ENCODE results near the gene TFEB.

The TFEB gene

DNA sequence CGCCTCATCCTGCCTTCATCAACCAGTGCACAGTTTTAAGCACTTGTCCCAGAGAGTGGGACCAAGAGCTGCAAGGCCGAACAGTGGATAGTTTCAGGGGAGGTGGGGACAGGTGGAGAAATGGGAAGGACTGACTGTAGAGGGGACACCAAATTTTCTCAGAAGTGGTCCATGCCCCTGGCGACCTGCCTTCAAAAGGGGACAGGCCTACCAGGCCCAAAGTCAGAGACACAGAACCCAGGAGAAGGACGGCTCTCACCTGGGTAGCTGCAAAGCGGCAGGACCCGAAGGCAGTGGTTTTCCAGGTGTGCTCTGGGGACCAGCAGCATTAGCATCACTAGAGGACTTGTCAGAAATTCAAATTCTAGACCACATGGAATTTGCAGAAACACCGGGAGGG, 5.8 kb downstream of the TFEB start:
- TF ChIP-seq, protein P1, sequence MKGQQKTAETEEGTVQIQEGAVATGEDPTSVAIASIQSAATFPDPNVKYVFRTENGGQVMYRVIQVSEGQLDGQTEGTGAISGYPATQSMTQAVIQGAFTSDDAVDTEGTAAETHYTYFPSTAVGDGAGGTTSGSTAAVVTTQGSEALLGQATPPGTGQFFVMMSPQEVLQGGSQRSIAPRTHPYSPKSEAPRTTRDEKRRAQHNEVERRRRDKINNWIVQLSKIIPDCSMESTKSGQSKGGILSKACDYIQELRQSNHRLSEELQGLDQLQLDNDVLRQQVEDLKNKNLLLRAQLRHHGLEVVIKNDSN (IDR thresholded peaks at IDR 0.05) = no peak
- TF ChIP-seq EP300 (IDR thresholded peaks at IDR 0.05; ENCODE audit: borderline replicate concordance) (no peak), FOXM1 (IDR thresholded peaks at IDR 0.05; ENCODE audit: borderline replicate concordance, low read depth) (no peak), ZBTB7A (IDR thresholded peaks at IDR 0.05; ENCODE audit: low read depth) (no peak), RAD21 (IDR thresholded peaks at IDR 0.05; ENCODE audit: low read depth) (no peak), TCF12 (IDR thresholded peaks at IDR 0.05; ENCODE audit: low read depth) (no peak), YY1 (IDR thresholded peaks at IDR 0.05; ENCODE audit: low read depth) (no peak), CEBPB (IDR thresholded peaks at IDR 0.05) (no peak), EGR1 (IDR thresholded peaks at IDR 0.05) (no peak), TAF1 (IDR thresholded peaks at IDR 0.05; ENCODE audit: low read depth) (no peak)
- TF ChIP-seq, protein P2, sequence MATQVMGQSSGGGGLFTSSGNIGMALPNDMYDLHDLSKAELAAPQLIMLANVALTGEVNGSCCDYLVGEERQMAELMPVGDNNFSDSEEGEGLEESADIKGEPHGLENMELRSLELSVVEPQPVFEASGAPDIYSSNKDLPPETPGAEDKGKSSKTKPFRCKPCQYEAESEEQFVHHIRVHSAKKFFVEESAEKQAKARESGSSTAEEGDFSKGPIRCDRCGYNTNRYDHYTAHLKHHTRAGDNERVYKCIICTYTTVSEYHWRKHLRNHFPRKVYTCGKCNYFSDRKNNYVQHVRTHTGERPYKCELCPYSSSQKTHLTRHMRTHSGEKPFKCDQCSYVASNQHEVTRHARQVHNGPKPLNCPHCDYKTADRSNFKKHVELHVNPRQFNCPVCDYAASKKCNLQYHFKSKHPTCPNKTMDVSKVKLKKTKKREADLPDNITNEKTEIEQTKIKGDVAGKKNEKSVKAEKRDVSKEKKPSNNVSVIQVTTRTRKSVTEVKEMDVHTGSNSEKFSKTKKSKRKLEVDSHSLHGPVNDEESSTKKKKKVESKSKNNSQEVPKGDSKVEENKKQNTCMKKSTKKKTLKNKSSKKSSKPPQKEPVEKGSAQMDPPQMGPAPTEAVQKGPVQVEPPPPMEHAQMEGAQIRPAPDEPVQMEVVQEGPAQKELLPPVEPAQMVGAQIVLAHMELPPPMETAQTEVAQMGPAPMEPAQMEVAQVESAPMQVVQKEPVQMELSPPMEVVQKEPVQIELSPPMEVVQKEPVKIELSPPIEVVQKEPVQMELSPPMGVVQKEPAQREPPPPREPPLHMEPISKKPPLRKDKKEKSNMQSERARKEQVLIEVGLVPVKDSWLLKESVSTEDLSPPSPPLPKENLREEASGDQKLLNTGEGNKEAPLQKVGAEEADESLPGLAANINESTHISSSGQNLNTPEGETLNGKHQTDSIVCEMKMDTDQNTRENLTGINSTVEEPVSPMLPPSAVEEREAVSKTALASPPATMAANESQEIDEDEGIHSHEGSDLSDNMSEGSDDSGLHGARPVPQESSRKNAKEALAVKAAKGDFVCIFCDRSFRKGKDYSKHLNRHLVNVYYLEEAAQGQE (IDR thresholded peaks at IDR 0.05; ENCODE audit: low read depth) = no peak
- TF ChIP-seq, protein P3, sequence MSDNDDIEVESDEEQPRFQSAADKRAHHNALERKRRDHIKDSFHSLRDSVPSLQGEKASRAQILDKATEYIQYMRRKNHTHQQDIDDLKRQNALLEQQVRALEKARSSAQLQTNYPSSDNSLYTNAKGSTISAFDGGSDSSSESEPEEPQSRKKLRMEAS (IDR thresholded peaks at IDR 0.05) = no peak

- TF ChIP-seq, protein P1 (IDR thresholded peaks at IDR 0.05) = no peak
- TF ChIP-seq, protein P2 (IDR thresholded peaks at IDR 0.05; ENCODE audit: low read depth) = no peak
- TF ChIP-seq CEBPB (IDR thresholded peaks at IDR 0.05) (no peak), ZBTB7A (IDR thresholded peaks at IDR 0.05; ENCODE audit: low read depth) (no peak), TEAD4 (IDR thresholded peaks at IDR 0.05) (no peak), NFIC (IDR thresholded peaks at IDR 0.05) (no peak), RAD21 (IDR thresholded peaks at IDR 0.05; ENCODE audit: low read depth) (no peak), CREB1 (IDR thresholded peaks at IDR 0.05; ENCODE audit: low read depth) (no peak), FOXM1 (IDR thresholded peaks at IDR 0.05; ENCODE audit: borderline replicate concordance, low read depth) (no peak), TCF12 (IDR thresholded peaks at IDR 0.05; ENCODE audit: low read depth) (no peak), EGR1 (IDR thresholded peaks at IDR 0.05) (no peak), TAF1 (IDR thresholded peaks at IDR 0.05; ENCODE audit: low read depth) (no peak), YY1 (IDR thresholded peaks at IDR 0.05; ENCODE audit: low read depth) (no peak), EP300 (IDR thresholded peaks at IDR 0.05; ENCODE audit: borderline replicate concordance) (no peak)
- TF ChIP-seq, protein P3 (IDR thresholded peaks at IDR 0.05) = no peak
Observed at GRCh38 chr6:41728954-41729353, 6.5 kb downstream of the TFEB start.

DNA sequence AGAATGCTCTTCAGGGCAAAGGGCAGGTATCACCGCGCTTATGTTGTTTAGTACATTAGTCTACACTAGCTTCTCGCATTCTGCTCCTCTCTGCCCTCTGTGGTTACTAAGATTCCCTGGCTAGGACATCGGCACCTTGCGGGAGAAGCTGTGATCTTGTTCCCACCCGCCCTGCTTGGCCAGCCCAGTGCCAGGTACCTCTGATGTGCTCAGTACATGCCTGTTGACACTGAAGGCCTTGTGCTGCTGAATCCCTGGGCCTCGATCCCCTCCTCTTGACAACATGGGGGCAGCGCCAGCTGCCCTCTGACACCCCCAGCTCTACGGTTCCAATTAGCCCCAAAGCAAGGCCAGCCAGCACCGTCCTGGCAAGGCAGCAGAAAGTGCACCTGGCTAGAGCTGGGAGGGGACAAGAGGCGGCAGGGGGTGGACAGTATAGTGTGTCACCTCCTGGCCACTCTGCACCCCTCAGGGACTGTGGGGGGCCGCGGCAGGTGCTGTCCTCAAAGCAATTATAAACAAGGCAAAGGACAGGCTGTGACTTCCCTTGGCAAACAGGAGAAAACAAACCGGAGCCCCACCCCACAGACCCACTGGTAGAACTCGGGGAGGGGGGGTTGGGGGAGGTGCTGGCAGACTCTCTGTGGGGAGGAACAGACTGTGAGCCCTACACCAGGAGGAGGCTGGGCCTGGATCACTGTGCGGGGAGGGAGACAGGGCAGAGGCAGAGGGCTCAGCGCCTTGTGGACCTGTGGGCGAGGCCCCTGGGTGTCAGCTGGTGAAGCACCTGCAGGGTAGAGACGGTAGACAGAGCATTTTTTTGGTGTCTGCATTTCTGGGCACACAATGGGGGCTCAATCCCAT, 7.1 kb downstream of the TFEB start:
- TF ChIP-seq, protein P3 (IDR thresholded peaks at IDR 0.05) = no peak
- TF ChIP-seq ZBTB7A (IDR thresholded peaks at IDR 0.05; ENCODE audit: low read depth) (no peak), EP300 (IDR thresholded peaks at IDR 0.05; ENCODE audit: borderline replicate concordance) (no peak), YY1 (IDR thresholded peaks at IDR 0.05; ENCODE audit: low read depth) (no peak), NFIC (IDR thresholded peaks at IDR 0.05) (no peak), CEBPB (IDR thresholded peaks at IDR 0.05) (no peak), TAF1 (IDR thresholded peaks at IDR 0.05; ENCODE audit: low read depth) (no peak), FOXM1 (IDR thresholded peaks at IDR 0.05; ENCODE audit: borderline replicate concordance, low read depth) (no peak), EGR1 (IDR thresholded peaks at IDR 0.05) (no peak), CREB1 (IDR thresholded peaks at IDR 0.05; ENCODE audit: low read depth) (no peak), RAD21 (IDR thresholded peaks at IDR 0.05; ENCODE audit: low read depth) (no peak), TEAD4 (IDR thresholded peaks at IDR 0.05) (no peak), TCF12 (IDR thresholded peaks at IDR 0.05; ENCODE audit: low read depth) (no peak)
- TF ChIP-seq, protein P2 (IDR thresholded peaks at IDR 0.05; ENCODE audit: low read depth) = no peak
- TF ChIP-seq, protein P1 (IDR thresholded peaks at IDR 0.05) = no peak

Data from Ishikawa (cell line).